K562 (cell line): Measurements from ENCODE around the gene HSPB2. TPM values are rescaled to one million over a fixed set of nuclear protein-coding genes. Genes with fewer than 3 reads are reported as not detected.

ENCODE experiments used
- ATAC-seq: fragments of 200-7000 bp; cut with Tn5 transposase; 3 replicates; pipeline ENCODE4 v1.9.1; 2020; ENCODE audit warnings: moderate library complexity
- BruUV-seq: library from RNA; stranded (reverse); fragments of 400-500 nt; replicated peaks from 2 replicates; lab custom pipeline; 2021; lab: Mats Ljungman, UMichigan
- CTCF ChIA-PET: fragments of 300-600 bp; formaldehyde crosslinking; extraction: SDS; loops from one replicate; lab custom pipeline; 2021; ENCODE audit warnings: low intra/inter-chr PET ratio; lab: Yijun Ruan, JAX
- POLR2A ChIA-PET: fragments of 300-600, 350-650 bp; sonication (Branson Sonifier 250); formaldehyde crosslinking; extraction: SDS; loops from one replicate; lab custom pipeline; 2021; ENCODE audit warnings: antibody characterized with exemption, inconsistent platforms; lab: Yijun Ruan, JAX
- DNase-seq, 4 experiments: peaks; one replicate each; pipeline versions ENCODE4 v3.0.0 to v3.0.0-alpha.2; 2011 to 2018; ENCODE audit warnings: low spot score in 3 of 4, mixed read lengths in 3 of 4; ENCODE audit errors: extremely low read depth in 1 of 4
- FAIRE-seq: peaks from 2 replicates; lab custom pipeline; 2011; peaks lifted over from hg19 to GRCh38; lab: Jason Lieb, UNC
- H2AFZ ChIP-seq: 2 replicates; pipeline ENCODE4 v1.6.0; 2011; ENCODE audit warnings: low read depth, low read length, control low read depth, inconsistent platforms
- H3K27ac ChIP-seq: fragments of 200-600 bp; 3 replicates; pipeline ENCODE4 v1.8.0; 2011; ENCODE audit warnings: low read depth, mild to moderate bottlenecking, control low read depth, inconsistent platforms, low read length, moderate library complexity, mixed read lengths; ENCODE audit errors: extremely low read depth
- H3K27me3 ChIP-seq, 2 experiments: fragments of 300-600 bp in 1 of 2; 2 replicates in 1 of 2; 3 replicates in 1 of 2; pipeline versions ENCODE4 v1.6.0 to v1.8.0; 2011; ENCODE audit warnings: inconsistent platforms in 2 of 2, low read length in 2 of 2, mild to moderate bottlenecking in 1 of 2, mixed read lengths in 1 of 2, moderate library complexity in 1 of 2; ENCODE audit not compliant: control insufficient read depth in 2 of 2, insufficient read depth in 2 of 2
- H3K36me3 ChIP-seq: fragments of 300-600 bp; 3 replicates; pipeline ENCODE4 v1.8.0; 2011; ENCODE audit warnings: mild to moderate bottlenecking, low read length, inconsistent platforms; ENCODE audit not compliant: control insufficient read depth, insufficient read depth
- H3K4me1 ChIP-seq, 2 experiments: fragments of 200-600 bp in 1 of 2; replicated peaks in 1 of 2; 2 replicates in 1 of 2; 3 replicates in 1 of 2; pipeline versions ENCODE4 v1.5.1 to v1.8.0; 2011; ENCODE audit warnings: inconsistent platforms in 2 of 2, low read length in 2 of 2, mild to moderate bottlenecking in 1 of 2, mixed read lengths in 1 of 2, moderate library complexity in 1 of 2; ENCODE audit not compliant: control insufficient read depth in 2 of 2, insufficient read depth in 2 of 2
- H3K4me2 ChIP-seq: 2 replicates; pipeline ENCODE4 v1.6.1; 2011; ENCODE audit warnings: low read length, control low read depth, inconsistent platforms, mixed read lengths; ENCODE audit not compliant: insufficient read depth
- H3K4me3 ChIP-seq: fragments of 200-600 bp; sonication (generic), shearing (Covaris generic); 2 replicates; pipeline ENCODE4 v1.5.1; 2016; ENCODE audit warnings: control low read depth, inconsistent platforms
- H3K79me2 ChIP-seq: fragments of 200-600 bp; 3 replicates; pipeline ENCODE4 v1.8.0; 2011; ENCODE audit warnings: low read length, inconsistent platforms; ENCODE audit not compliant: control insufficient read depth, insufficient read depth
- H3K9ac ChIP-seq, 2 experiments: 2 replicates each; pipeline versions ENCODE4 v1.6.0 to v1.6.1; 2011; ENCODE audit warnings: low read depth in 2 of 2, low read length in 2 of 2, control low read depth in 1 of 2, inconsistent platforms in 1 of 2, mild to moderate bottlenecking in 1 of 2, mixed read lengths in 1 of 2; ENCODE audit not compliant: insufficient read depth in 1 of 2
- H3K9me1 ChIP-seq: one replicate; pipeline ENCODE4 v1.6.0; 2011; ENCODE audit warnings: inconsistent platforms, mild to moderate bottlenecking, low read length, moderate library complexity; ENCODE audit not compliant: control insufficient read depth, insufficient read depth
- H3K9me3 ChIP-seq: replicated peaks from 2 replicates; pipeline ENCODE4 v1.5.1; 2011; ENCODE audit warnings: low read depth, low read length, inconsistent platforms; ENCODE audit not compliant: control insufficient read depth, insufficient read depth
- H4K20me1 ChIP-seq: replicated peaks from 2 replicates; pipeline ENCODE4 v1.6.1; 2011; ENCODE audit warnings: low read length, inconsistent platforms, mixed read lengths; ENCODE audit not compliant: control insufficient read depth, insufficient read depth
- BDP1 ChIP-seq: IDR thresholded peaks from 3 replicates; pipeline ENCODE4 v1.6.1; 2011; ENCODE audit not compliant: insufficient read length, insufficient read depth
- ELF2 ChIP-seq: fragments of 250-450 bp; sonication (Bioruptor Pico); IDR thresholded peaks from 2 replicates; pipeline ENCODE4 v1.5.0; 2021; ENCODE audit warnings: mild to moderate bottlenecking
- FOSL1 ChIP-seq: fragments of 200-800 bp; sonication (Bioruptor generic); conservative IDR thresholded peaks from 2 replicates; pipeline ENCODE4 v1.6.1; 2016; ENCODE audit warnings: missing genetic modification characterization, missing compliant biosample characterization
- NCOA4 ChIP-seq: fragments of 450-650 bp; IDR thresholded peaks from 2 replicates; pipeline ENCODE4 v1.6.1; 2018; ENCODE audit warnings: mild to moderate bottlenecking; ENCODE audit not compliant: partially characterized antibody
- NR2F6 ChIP-seq: fragments of 450-650 bp; formaldehyde crosslinking; IDR thresholded peaks from 2 replicates; pipeline ENCODE4 v1.4.0; 2020; ENCODE audit warnings: mild to moderate bottlenecking
- NUFIP1 ChIP-seq: fragments of 450-650 bp; IDR thresholded peaks from 2 replicates; pipeline ENCODE4 v1.6.1; 2018; ENCODE audit not compliant: partially characterized antibody
- SIN3B ChIP-seq: fragments of 450-650 bp; IDR thresholded peaks from 2 replicates; pipeline ENCODE4 v1.6.1; 2017; ENCODE audit warnings: low read depth, mild to moderate bottlenecking, moderate library complexity
- TRIM25 ChIP-seq: fragments of 450-650 bp; IDR thresholded peaks from 2 replicates; pipeline ENCODE4 v1.7.0; 2016; ENCODE audit warnings: borderline replicate concordance
- TSHZ1 ChIP-seq: fragments of 250-450 bp; sonication (Bioruptor Pico); IDR thresholded peaks from 2 replicates; pipeline ENCODE4 v1.4.0; 2020; ENCODE audit warnings: mild to moderate bottlenecking, moderate library complexity
- UBTF ChIP-seq, 2 experiments: IDR thresholded peaks; 2 replicates each; pipeline ENCODE4 v1.6.1; 2012; ENCODE audit warnings: improper control_type of control experiment in 2 of 2, low read depth in 2 of 2, low read length in 2 of 2, borderline replicate concordance in 1 of 2
- WHSC1 ChIP-seq: IDR thresholded peaks from one replicate; pipeline ENCODE4 v1.6.1; 2012; ENCODE audit warnings: low read length, control low read depth, inconsistent platforms
- ZBTB7A ChIP-seq: IDR thresholded peaks from 2 replicates; pipeline ENCODE4 v1.6.1; 2011; ENCODE audit warnings: low read depth, mild to moderate bottlenecking, low read length, moderate library complexity, borderline replicate concordance; ENCODE audit not compliant: control insufficient read depth
- ZFPM2 ChIP-seq: fragments of 250-450 bp; sonication (Bioruptor Pico); IDR thresholded peaks from 2 replicates; pipeline ENCODE4 v1.5.1; 2022; ENCODE audit warnings: mild to moderate bottlenecking
- ZNF12 ChIP-seq: sonication (generic); formaldehyde crosslinking; IDR thresholded peaks from 2 replicates; pipeline ENCODE4 v1.4.0; 2020; ENCODE audit warnings: mild to moderate bottlenecking, missing genetic modification reagents
- ZNF324 ChIP-seq: fragments of 250-450 bp; sonication (Bioruptor Pico); IDR thresholded peaks from 2 replicates; pipeline ENCODE4 v1.4.0; 2020; ENCODE audit warnings: mild to moderate bottlenecking
- WGBS: fragments of 100-300 bp; shearing (Covaris generic); methylation state at CpG from one replicate; pipeline ENCODE4 v1.1.6; 2016; ENCODE audit warnings: low coverage, mixed read lengths; ENCODE audit not compliant: insufficient coverage; ENCODE audit errors: missing lambda C conversion rate; 5-methylcytosine and 5-hydroxymethylcytosine counted together
- in situ Hi-C: fragments of 300-500 bp; cut with MboI; formaldehyde crosslinking; loops from 4 replicates; pipeline ENCODE4 v1.15.0; 2018; ENCODE audit warnings: inconsistent platforms, mixed read lengths
- intact Hi-C: fragments of 100-400 bp; cut with micrococcal nuclease; formaldehyde crosslinking; loops from 2 replicates; pipeline ENCODE4 v1.14.2; 2022
- polyA plus RNA-seq, 8 experiments: library from polyadenylated mRNA; depleted of rRNA in 4 of 8; stranded (reverse) in 5 of 8; unstranded in 3 of 8; fragments of >200 nt; fragmentation: Nextera tagmentation in 2 of 8; fragmentation: Illumina TruSeq in 1 of 8; extraction: Ambion mirVana in 2 of 8; extraction: Trizol in 1 of 8; gene quantifications; 2 replicates each; pipeline versions ENCODE4 v1.2.1 to v1.2.3, GENCODE V29; 2011 to 2014; ENCODE audit warnings: inconsistent platforms in 1 of 8, missing spikeins in 1 of 8
- total RNA-seq, 7 experiments: library from RNA; depleted of rRNA in 6 of 7; stranded (reverse); fragments of >200 nt in 6 of 7; fragmentation: Illumina TruSeq in 2 of 7; extraction: Trizol in 2 of 7; gene quantifications; 2 replicates each; pipeline versions ENCODE4 v1.2.1 to v1.2.3, GENCODE V29; 2011 to 2021; ENCODE audit warnings: low replicate concordance in 1 of 7

The HSPB2 gene
- total and polyA plus RNA-seq, 9 of the 15 experiments (the other 6 are each of a cell fraction or from before 2014, with no cell fraction given), result 0.06 to 0.35 (median 0.11) TPM; not detected in 5

- TF ChIP-seq TRIM25, result no peak
- TF ChIP-seq ZBTB7A, result no peak
- no peak for TF ChIP-seq FOSL1
- TF ChIP-seq ZNF324 (CRISPR knock-in tag), result no peak
- TF ChIP-seq NR2F6, result no peak
- no peak for TF ChIP-seq SIN3B
- TF ChIP-seq, all 486 proteins: peak for 0
Observed at GRCh38 chr11:111945198-111945597, 32.7 kb downstream of the HSPB2 start (continued).

GRCh38 chr11:111946499-111946898 is 34.0 kb downstream of the HSPB2 start:
- H3K4me3 ChIP-seq, result no peak overlapping the region
- ChIA-PET CTCF (no interaction called here), POLR2A (interaction anchor here (0.6 to 1.0 kb wide), 2 partner anchors 10 to 320 kb away, joined by 3 read pairs; no protein-coding TSS in a partner anchor)
- intact Hi-C loops, result no loop called here
- H3K36me3 ChIP-seq, result 0 out of 3 replicates have a peak, but pooled peaks cover 3% of the 10 kb centered on the region
- H3K27me3 ChIP-seq, result no peaks in the 10 kb centered on the region
- H3K4me1 ChIP-seq, result peaks cover 7 to 9% of the 10 kb centered on the region in 2 experiments
- H3K9me3 ChIP-seq, result no peaks in the 10 kb centered on the region; the same call in 1 of the 2 replicates
- FAIRE-seq, result no peak
- DNase-seq, result no peak
- H2AFZ ChIP-seq, result no peak overlapping the region
- no peak overlapping the region for H3K9ac ChIP-seq
- in situ Hi-C loops, result no loop called here
- no peak overlapping the region for H3K4me2 ChIP-seq
- H3K9me1 ChIP-seq, result no peaks in the 10 kb centered on the region
- no peaks in the 10 kb centered on the region for H4K20me1 ChIP-seq
- 83% methylated on average over 3 of the region's 3 CpGs for WGBS
- no peaks in the 10 kb centered on the region for H3K79me2 ChIP-seq
- ATAC-seq, result no peak
- no TSS peak for BruUV-seq
- no peak overlapping the region for H3K27ac ChIP-seq
- TF ChIP-seq UBTF (IDR thresholded peaks at IDR 0.05; ENCODE audit: borderline replicate concordance in 1 of 2, low read depth in 2 of 2, low read length in 2 of 2) (no peak), ZNF12 (CRISPR knock-in tag) (no peak), TSHZ1 (no peak), BDP1 (no peak), ELF2 (CRISPR knock-in tag) (no peak), WHSC1 (no peak), NUFIP1 (no peak), NCOA4 (no peak), ZFPM2 (CRISPR knock-in tag) (no peak)
